Central memory CD8-positive, alpha-beta T cell (primary cell): ENCODE data around the gene RASAL1.
A peak's percentile ranks its signal among the peaks of the same experiment; 100 is the strongest.

Experiments used
- ATAC-seq: fragments of 150-1000 bp; cut with Tn5 transposase; replicated peaks from 2 replicates; pipeline ENCODE4 v1.10.0; 2022; ENCODE audit warnings: mild to moderate bottlenecking, moderate FRiP score, moderate number of reproducible peaks; ENCODE audit not compliant: poor library complexity, severe bottlenecking; ENCODE audit errors: extremely low read depth
- DNase-seq, 2 donors: peaks; one replicate each; pipeline ENCODE4 v3.0.0; 2021; ENCODE audit warnings: low spot score in 2 of 2
- H3K27ac Mint-ChIP-seq: one replicate; pipeline ENCODE4 v1.8.0; 2022; ENCODE audit warnings: low read depth, mild to moderate bottlenecking, moderate library complexity, mixed read lengths
- H3K27me3 Mint-ChIP-seq: one replicate; pipeline ENCODE4 v1.8.0; 2022; ENCODE audit warnings: mixed read lengths
- H3K36me3 Mint-ChIP-seq: one replicate; pipeline ENCODE4 v1.8.0; 2022; ENCODE audit warnings: mild to moderate bottlenecking, moderate library complexity, mixed read lengths; ENCODE audit not compliant: insufficient read depth
- H3K4me1 Mint-ChIP-seq: one replicate; pipeline ENCODE4 v1.8.0; 2022; ENCODE audit warnings: mixed read lengths
- H3K4me3 Mint-ChIP-seq: one replicate; pipeline ENCODE4 v1.8.0; 2022; ENCODE audit warnings: mild to moderate bottlenecking, moderate library complexity, mixed read lengths
- H3K9me3 Mint-ChIP-seq: one replicate; pipeline ENCODE4 v1.8.0; 2022; ENCODE audit warnings: mixed read lengths

Gene RASAL1

DNA sequence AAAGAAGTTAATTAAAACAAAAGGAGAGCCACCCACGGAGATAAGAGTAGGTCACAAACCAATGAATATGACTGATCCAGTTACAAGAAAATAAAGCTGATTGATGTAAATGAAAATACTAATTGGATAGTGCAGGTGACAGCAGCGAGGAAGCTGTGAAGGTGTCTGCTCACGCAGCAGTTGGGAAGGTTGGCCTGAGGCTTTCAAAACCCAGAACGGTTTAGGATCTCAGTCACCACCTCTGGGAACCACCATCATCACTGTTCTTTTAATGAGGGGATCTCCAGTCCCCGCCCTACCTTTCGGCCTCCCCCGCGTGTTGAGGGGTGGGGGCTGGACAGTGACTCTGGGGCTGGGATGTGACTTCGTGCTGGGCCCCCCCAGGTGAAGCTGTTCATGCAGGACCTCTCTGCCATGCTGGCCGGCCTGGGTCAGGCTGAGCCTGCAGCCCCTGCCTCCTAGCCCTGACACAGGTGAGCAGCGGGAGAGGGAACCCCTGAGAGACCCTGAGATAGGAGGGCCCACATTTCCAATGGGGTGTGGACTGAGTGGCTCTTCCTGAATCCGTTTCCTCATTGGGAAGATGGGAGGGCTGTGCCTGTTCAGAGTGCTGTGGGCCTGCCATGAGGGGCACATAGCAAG lies 21.8 kb upstream of the RASAL1 start:
- Mint-ChIP-seq H3K9me3 (no peaks in the 10 kb centered on the region), H3K36me3 (peaks cover 31% of the 10 kb centered on the region), H3K4me3 (no peak overlapping the region), H3K27ac (no peak overlapping the region), H3K4me1 (peaks cover 13% of the 10 kb centered on the region), H3K27me3 (peaks cover 4% of the 10 kb centered on the region)
- ATAC-seq (no peak), DNase-seq (no peak)

DNA sequence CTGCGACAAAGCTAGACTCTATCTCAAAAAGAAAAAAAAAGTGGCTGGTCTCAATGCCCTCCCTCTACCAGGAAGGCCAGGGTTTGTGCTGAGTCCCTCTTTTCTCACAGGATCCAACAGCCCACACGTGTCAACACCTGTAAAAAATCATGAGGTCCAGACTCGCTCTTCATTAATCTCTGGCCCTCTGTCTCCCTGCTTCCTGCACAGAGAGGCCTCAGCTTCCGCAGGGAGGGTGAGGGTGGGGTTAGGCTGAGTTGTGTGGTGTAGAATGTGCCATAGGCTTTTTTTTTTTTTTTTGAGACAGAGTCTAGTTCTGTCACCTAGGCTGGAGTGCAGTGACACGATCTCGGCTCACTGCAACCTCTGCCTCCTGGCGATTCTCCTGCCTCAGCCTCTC lies 20.1 kb upstream of the RASAL1 start:
- ATAC-seq (no peak), DNase-seq (no peak)
- Mint-ChIP-seq H3K4me1 (peaks cover 18% of the 10 kb centered on the region), H3K4me3 (no peak overlapping the region), H3K36me3 (peaks cover 20% of the 10 kb centered on the region), H3K27ac (no peak overlapping the region), H3K9me3 (no peaks in the 10 kb centered on the region), H3K27me3 (peaks cover 15% of the 10 kb centered on the region)

DNA sequence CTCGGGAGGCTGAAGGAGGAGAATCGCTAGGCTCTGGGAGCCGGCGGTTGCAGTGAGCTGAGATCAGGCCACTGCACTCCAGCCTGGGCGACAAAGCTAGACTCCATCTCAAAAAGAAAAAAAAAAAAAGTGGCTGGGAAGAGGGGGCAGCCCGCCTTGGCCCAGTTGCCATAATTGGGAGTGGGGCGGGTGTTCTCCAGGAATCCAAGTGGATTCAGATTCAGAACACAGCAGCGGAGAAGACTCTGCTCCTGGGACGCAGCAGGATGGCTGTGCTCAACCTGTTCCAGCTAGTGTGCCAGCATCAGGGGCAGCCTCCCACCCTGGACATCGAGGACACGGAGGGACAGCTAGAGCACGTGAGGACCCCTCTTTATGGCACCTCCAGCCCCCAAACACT lies 19.5 kb upstream of the RASAL1 start:
- ATAC-seq, result no peak
- H3K36me3 Mint-ChIP-seq, result peaks cover 16% of the 10 kb centered on the region
- H3K9me3 Mint-ChIP-seq, result no peaks in the 10 kb centered on the region
- H3K4me3 Mint-ChIP-seq, result no peak overlapping the region
- no peak for DNase-seq
- H3K27ac Mint-ChIP-seq, result no peak overlapping the region
- peaks cover 21% of the 10 kb centered on the region for H3K27me3 Mint-ChIP-seq
- peaks cover 18% of the 10 kb centered on the region for H3K4me1 Mint-ChIP-seq

DNA sequence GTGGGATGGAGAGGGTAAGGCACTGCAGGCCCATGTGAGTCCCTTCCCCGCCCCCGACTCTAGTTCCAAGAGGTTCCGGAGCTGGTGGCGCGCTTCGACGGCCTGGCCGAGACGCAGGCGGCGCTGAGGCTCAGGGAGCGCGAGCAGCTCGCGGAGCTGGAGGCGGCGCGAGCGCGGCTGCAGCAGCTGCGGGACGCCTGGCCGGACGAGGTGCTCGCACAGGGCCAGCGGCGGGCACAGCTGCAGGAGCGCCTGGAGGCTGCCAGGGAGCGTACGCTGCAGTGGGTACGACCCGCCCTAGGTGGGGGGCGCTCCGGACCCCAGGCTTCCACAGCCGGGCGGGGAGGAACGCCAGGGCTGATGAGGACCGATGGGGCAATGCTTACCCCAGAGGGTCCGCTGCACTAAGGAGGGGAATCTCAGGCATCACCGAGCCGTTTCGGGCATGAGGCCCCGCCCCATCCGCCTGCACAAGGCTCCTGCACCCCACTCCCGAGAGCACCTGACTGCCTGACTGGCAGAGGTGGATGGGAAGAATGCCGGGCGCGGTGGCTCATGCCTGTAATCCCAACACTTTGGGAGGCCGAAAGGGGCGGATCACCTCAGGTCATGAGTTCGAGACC lies 18.9 kb upstream of the RASAL1 start:
- no peak for ATAC-seq
- Mint-ChIP-seq H3K9me3 (no peaks in the 10 kb centered on the region), H3K4me3 (no peak overlapping the region), H3K27me3 (peaks cover 23% of the 10 kb centered on the region), H3K4me1 (peaks cover 18% of the 10 kb centered on the region), H3K36me3 (peaks cover 15% of the 10 kb centered on the region), H3K27ac (no peak overlapping the region)
- DNase-seq, result no peak

DNA sequence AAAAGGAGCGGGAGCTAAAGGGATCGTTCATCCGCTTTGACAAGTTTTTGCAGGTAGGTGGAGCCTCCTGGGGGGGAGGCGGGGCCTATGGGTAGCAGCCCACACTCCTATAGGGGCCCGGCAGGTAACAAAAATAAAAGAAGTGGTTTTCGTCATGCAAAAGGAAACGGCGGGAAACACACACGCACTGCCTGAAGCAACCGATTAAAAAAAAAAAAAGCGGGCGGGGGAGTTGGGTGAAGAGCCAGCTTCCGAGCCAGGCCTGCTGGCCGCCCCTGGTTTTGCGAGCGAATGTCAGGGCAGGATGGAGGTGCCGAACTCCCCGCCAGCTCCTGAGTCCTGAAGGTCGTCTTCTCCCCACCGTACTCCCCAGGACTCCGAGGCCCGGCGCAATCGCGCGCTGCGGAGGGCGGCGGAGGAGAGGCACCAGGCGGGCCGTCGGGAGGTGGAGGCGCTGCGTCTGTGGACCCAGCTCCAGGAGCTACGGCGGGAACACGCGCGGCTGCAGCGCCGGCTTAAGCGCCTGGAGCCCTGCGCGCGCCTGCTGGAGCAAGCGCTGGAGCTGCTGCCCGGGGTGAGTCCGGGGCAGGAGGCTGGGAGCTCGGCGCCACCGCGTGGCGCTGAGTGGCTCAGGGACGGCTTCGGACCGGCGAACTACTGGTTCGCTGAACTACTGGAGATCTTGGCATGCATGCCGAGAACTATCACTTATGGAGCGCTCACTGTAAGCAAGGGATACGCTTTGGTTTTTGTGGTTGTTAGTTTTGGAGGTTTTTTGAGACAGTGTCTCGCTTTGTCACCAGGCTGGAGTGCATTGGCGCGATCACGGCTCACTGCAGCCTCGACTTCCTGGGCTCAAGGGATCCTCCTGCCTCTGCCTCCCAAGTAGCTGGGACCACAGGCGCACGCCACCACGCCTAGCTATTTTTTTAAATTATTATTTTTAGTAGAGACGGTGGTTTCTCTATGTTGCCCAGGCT lies 17.6 kb upstream of the RASAL1 start:
- H3K9me3 Mint-ChIP-seq, result no peaks in the 10 kb centered on the region
- ATAC-seq, result peak; percentile 80
- peak; percentile 31 to 41 for DNase-seq
- H3K27ac Mint-ChIP-seq, result peak overlapping the region; percentile 58
- H3K4me1 Mint-ChIP-seq, result peaks cover 18% of the 10 kb centered on the region
- H3K36me3 Mint-ChIP-seq, result peaks cover 8% of the 10 kb centered on the region
- peak overlapping the region; percentile 76 for H3K4me3 Mint-ChIP-seq
- H3K27me3 Mint-ChIP-seq, result peaks cover 23% of the 10 kb centered on the region

DNA sequence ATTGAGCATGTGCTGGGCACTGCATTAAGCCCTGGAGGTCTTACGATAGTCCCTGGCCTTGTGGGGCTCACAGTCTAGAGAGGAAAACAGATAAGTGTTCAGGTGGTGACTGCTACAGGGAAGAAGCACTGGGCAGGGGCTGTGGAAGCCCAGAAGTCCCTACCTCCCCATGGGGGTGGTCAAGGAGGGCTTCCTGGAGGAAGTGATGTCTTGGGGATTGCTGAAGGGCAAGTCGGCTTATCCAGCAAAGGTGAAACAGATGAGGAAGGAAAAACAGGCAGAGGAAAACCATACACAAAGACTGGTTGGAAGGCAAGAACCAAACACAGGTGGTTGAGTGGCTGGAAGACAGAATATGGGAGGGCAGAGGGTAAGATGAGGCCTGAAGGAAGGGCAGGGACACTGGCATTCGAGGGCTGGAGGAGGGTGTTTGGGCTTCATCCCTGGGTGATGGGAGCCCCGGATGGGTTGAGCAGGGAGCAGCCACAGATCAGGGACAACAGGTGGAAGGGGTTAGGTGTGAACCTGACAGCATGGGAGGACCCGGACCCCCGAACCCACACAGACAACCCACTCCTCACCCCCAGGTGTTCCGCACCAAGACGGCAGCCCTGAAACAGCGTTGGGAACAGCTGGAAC lies 16.8 kb upstream of the RASAL1 start:
- H3K27me3 Mint-ChIP-seq, result peaks cover 23% of the 10 kb centered on the region
- ATAC-seq, result no peak
- DNase-seq, result no peak
- peaks cover 13% of the 10 kb centered on the region for H3K4me1 Mint-ChIP-seq
- H3K36me3 Mint-ChIP-seq, result peaks cover 8% of the 10 kb centered on the region
- peak overlapping the region; percentile 58 for H3K27ac Mint-ChIP-seq
- H3K4me3 Mint-ChIP-seq, result peak overlapping the region; percentile 76
- no peaks in the 10 kb centered on the region for H3K9me3 Mint-ChIP-seq

DNA sequence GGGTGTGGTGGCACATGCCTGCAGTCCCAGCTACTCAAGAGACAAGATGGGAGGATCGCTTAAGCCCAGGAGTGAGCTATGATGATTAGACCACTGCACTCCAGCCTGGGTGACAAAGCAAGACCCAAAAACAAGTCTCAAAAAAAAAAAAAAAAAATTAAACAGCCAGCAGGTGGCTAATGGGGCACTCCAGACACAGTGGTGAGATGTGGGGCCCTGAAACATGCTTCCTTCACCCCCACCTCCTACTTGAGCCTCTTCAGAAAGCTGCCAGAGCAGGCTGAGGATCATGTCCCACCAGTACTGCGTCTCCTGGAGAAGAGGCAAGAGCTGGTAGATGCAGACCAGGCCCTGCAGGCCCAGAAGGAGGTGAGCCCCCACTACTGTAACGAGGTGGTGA lies 16.1 kb upstream of the RASAL1 start:
- peak overlapping the region; percentile 58 for H3K27ac Mint-ChIP-seq
- no peaks in the 10 kb centered on the region for H3K9me3 Mint-ChIP-seq
- H3K4me1 Mint-ChIP-seq, result peaks cover 13% of the 10 kb centered on the region
- ATAC-seq (no peak), DNase-seq (no peak)
- H3K4me3 Mint-ChIP-seq, result peak overlapping the region; percentile 76
- H3K36me3 Mint-ChIP-seq, result peaks cover 4% of the 10 kb centered on the region
- H3K27me3 Mint-ChIP-seq, result peaks cover 23% of the 10 kb centered on the region

DNA sequence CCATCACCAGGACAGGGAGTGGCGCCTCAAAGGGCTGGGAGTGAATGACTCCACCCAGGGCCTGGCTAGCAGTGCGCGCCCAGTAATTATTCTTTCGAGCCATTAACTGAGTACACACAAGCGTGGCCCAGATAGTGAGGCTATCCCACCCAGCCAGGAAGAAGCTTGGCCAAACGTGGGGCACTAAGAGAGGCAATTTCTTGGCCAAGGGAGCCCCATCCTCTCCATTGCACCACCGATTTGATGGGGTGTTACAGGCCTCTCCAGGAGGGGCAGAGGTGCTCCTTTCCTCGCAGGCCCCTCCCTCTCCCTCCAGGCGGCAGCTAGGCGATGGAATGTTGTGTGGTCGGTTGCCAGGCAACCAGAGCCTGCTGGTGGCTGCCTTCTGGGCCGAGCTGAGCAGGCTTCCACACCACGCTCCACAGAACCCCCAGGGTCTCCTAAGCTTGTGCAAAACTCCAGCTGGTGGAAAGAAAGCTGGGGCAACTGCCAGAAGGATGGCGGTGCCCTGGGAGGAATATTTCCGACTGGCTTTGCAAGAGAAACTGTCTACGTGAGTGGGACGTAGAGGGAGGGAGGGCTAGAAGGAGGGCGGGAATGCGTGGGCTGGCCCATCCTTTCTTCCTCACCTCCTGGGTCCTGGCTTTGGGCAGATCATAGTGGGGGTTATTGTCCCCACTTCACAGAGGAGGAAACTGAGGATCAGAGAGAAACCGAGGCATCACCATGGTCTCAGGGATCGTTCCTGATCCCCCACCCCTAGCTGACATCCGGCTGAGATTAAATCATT lies 14.0 kb upstream of the RASAL1 start, which contains the start of gene CFAP73:
Gene CFAP73 (plus strand): TSS at position 364 of the 790 bp plus-strand sequence. CDS start 134 bp downstream, at position 498.
- Mint-ChIP-seq H3K4me3 (no peak within 1 kb of the TSS), H3K36me3 (peaks cover 4% of the 10 kb centered on the region), H3K27me3 (peaks cover 23% of the 10 kb centered on the region), H3K27ac (no peak within 1 kb of the TSS), H3K9me3 (no peaks in the 10 kb centered on the region), H3K4me1 (peaks cover 9% of the 10 kb centered on the region)
- no peak for ATAC-seq
- no peak for DNase-seq

DNA sequence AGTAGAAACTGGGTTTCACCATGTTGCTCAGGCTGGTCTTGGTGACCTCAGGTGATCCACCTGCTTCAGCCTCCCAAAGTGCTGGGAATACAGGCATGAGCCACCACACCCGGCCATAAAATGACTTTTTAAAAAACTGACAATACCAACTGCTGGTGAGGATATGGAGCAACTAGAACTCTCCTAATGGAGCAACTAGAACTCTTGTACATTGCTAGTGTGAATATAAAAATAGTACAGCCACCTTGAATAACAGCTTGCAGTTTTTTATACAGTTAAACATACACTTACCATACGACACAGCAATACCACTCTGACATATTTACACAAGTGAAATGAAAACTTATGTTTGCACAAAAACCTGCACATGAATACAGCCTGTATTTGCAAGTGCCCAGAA lies 11.4 kb upstream of the RASAL1 start:
- ATAC-seq (no peak), DNase-seq (no peak)
- Mint-ChIP-seq H3K9me3 (no peaks in the 10 kb centered on the region), H3K27ac (no peak overlapping the region), H3K4me3 (no peak overlapping the region), H3K4me1 (peaks cover 2% of the 10 kb centered on the region), H3K36me3 (no peaks in the 10 kb centered on the region), H3K27me3 (peaks cover 15% of the 10 kb centered on the region)

DNA sequence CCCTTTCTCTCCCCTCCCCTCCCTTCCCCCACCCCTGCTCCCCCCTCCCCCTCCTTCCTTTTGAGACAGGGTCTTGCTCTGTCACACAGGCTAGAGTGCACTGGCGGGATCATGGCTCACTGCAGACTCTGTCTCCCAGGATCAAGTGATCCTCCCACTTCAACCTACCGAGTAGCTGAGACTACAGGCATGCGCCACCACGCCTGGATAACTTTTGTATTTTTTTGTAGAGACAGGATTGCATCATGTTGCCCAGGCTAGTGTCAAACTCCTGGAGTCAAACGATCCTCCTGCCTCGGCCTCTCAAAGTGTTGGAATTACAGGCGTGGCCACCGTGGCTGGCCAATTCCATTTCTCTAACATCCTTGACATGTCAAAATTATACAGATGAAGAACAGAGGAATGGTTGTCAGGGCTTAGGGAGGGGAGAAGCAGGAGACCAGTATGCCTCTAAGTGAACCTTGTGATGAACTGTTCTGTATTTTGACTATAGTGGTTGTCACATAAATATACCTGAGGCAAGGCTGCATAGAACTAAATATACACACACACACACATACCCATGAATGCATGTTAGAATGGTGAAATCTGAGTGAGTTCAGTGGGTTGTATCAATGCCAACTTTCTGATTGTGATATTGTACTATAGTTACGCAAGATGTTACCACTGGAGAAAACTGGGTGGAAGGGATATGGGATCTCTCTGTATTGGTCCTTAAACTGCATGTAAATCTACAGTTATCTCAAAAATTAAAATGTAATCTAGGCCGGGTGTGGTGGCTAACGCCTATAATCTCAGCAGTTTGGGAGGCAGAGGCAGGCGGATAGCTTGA lies 10.4 kb upstream of the RASAL1 start:
- peaks cover 11% of the 10 kb centered on the region for H3K27me3 Mint-ChIP-seq
- ATAC-seq (no peak), DNase-seq (no peak)
- H3K27ac Mint-ChIP-seq, result no peak overlapping the region
- no peaks in the 10 kb centered on the region for H3K9me3 Mint-ChIP-seq
- no peaks in the 10 kb centered on the region for H3K36me3 Mint-ChIP-seq
- H3K4me3 Mint-ChIP-seq, result no peak overlapping the region
- no peaks in the 10 kb centered on the region for H3K4me1 Mint-ChIP-seq

DNA sequence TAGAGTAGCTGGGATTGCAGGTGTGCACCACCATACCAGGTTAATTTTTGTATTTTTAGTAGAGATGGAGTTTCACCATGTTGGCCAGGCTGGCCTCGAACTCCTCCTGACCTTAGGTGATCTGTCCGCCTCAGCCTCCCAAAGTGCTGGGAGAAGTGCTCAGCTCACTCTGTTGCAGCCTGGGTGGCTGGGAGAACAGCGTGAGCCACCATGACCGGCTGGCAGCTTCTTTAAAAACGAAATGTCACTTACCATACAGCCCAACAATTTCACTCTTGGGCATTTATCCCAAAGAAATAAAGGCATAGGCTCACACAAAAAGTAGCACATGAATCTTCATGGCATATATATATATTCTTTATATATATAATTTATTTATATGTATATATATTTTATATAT lies 9.2 kb upstream of the RASAL1 start:
- Mint-ChIP-seq H3K9me3 (no peaks in the 10 kb centered on the region), H3K27ac (no peak overlapping the region), H3K27me3 (no peaks in the 10 kb centered on the region), H3K36me3 (no peaks in the 10 kb centered on the region), H3K4me1 (no peaks in the 10 kb centered on the region), H3K4me3 (no peak overlapping the region)
- DNase-seq (no peak), ATAC-seq (no peak)
